H1 (cell line): ENCODE data around the gene APOO. TPM values are rescaled to one million over a fixed set of nuclear protein-coding genes. Genes with fewer than 3 reads are reported as not detected.

Experiments used
- CTCF ChIA-PET: fragments of 300-600 bp; sonication (Branson Sonifier 250); formaldehyde crosslinking; loops from one replicate; lab custom pipeline; 2021; ENCODE audit not compliant: partially characterized antibody; lab: Charles Lee
- POLR2A ChIA-PET: fragments of 300-600 bp; sonication (Branson Sonifier 250); formaldehyde crosslinking; loops from one replicate; lab custom pipeline; 2021; ENCODE audit warnings: inconsistent platforms; ENCODE audit not compliant: partially characterized antibody; lab: Charles Lee
- DNase-seq, 2 experiments: peaks; one replicate each; pipeline versions ENCODE4 v3.0.0 to v3.0.0-alpha.2; 2010 to 2022; ENCODE audit warnings: low spot score in 2 of 2, low read depth in 1 of 2, mixed read lengths in 1 of 2
- FAIRE-seq: peaks from 2 replicates; lab custom pipeline; 2011; peaks lifted over from hg19 to GRCh38; lab: Jason Lieb, UNC
- H2AFZ ChIP-seq: 2 replicates; pipeline ENCODE4 v1.8.1; 2012; ENCODE audit warnings: low read length, inconsistent platforms
- H2AK5ac ChIP-seq: 2 replicates; pipeline ENCODE4 v1.6.1; 2013; ENCODE audit warnings: low read depth, low read length
- H2BK120ac ChIP-seq: replicated peaks from 2 replicates; pipeline ENCODE3; 2013; ENCODE audit warnings: low read depth, low read length, inconsistent platforms
- H2BK12ac ChIP-seq: 2 replicates; pipeline ENCODE4 v1.6.1; 2013; ENCODE audit warnings: low read depth, low read length
- H2BK15ac ChIP-seq: 2 replicates; pipeline ENCODE4 v1.6.1; 2013; ENCODE audit warnings: low read length
- H2BK20ac ChIP-seq: 2 replicates; pipeline ENCODE4 v1.6.1; 2013; ENCODE audit warnings: low read length
- H2BK5ac ChIP-seq: 2 replicates; pipeline ENCODE4 v1.6.1; 2013; ENCODE audit warnings: low read depth, low read length
- H3K14ac ChIP-seq: 2 replicates; pipeline ENCODE4 v1.6.1; 2013; ENCODE audit warnings: inconsistent platforms; ENCODE audit not compliant: insufficient read length
- H3K18ac ChIP-seq: 2 replicates; pipeline ENCODE4 v1.6.1; 2013; ENCODE audit warnings: low read length; ENCODE audit errors: extremely low read depth
- H3K23ac ChIP-seq: 2 replicates; pipeline ENCODE4 v1.6.1; 2013; ENCODE audit warnings: inconsistent platforms; ENCODE audit not compliant: insufficient read length
- H3K23me2 ChIP-seq: 2 replicates; pipeline ENCODE4 v1.6.1; 2013; ENCODE audit warnings: low read depth, low read length
- H3K27ac ChIP-seq: 2 replicates; pipeline ENCODE4 v1.6.1; 2011; ENCODE audit warnings: low read depth, low read length, inconsistent platforms
- H3K27me3 ChIP-seq, 4 experiments: replicated peaks in 1 of 4; 1 replicate in 1 of 4; 2 replicates in 3 of 4; pipeline versions ENCODE4 v1.6.1 to v1.8.1; 2011 to 2013; ENCODE audit warnings: low read length in 3 of 4, mild to moderate bottlenecking in 3 of 4, inconsistent platforms in 2 of 4, mixed read lengths in 2 of 4, moderate library complexity in 1 of 4; ENCODE audit not compliant: control insufficient read depth in 3 of 4, insufficient read depth in 3 of 4; ENCODE audit errors: extremely low read depth in 1 of 4
- H3K36me3 ChIP-seq, 4 experiments: 2 replicates each; pipeline versions ENCODE4 v1.6.1 to v1.8.1; 2011 to 2013; ENCODE audit warnings: mild to moderate bottlenecking in 4 of 4, low read length in 3 of 4, moderate library complexity in 2 of 4, control low read depth in 1 of 4, inconsistent platforms in 1 of 4; ENCODE audit not compliant: insufficient read depth in 4 of 4, control insufficient read depth in 2 of 4
- H3K4ac ChIP-seq: replicated peaks from 2 replicates; pipeline ENCODE3; 2013; ENCODE audit warnings: low read length, low read depth, mixed read lengths, inconsistent platforms; ENCODE audit not compliant: insufficient read length
- H3K4me1 ChIP-seq, 4 experiments: replicated peaks in 1 of 4; 1 replicate in 1 of 4; 2 replicates in 3 of 4; pipeline versions ENCODE4 v1.6.1 to v1.8.1; 2011 to 2013; ENCODE audit warnings: low read length in 3 of 4, inconsistent platforms in 2 of 4, mixed read lengths in 1 of 4; ENCODE audit not compliant: insufficient read depth in 4 of 4, control insufficient read depth in 3 of 4
- H3K4me2 ChIP-seq, 2 experiments: 2 replicates each; pipeline versions ENCODE4 v1.6.1 to v1.8.1; 2011 to 2013; ENCODE audit warnings: low read depth in 2 of 2, low read length in 2 of 2, control low read depth in 1 of 2, inconsistent platforms in 1 of 2, mild to moderate bottlenecking in 1 of 2; ENCODE audit not compliant: insufficient read depth in 1 of 2
- H3K4me3 ChIP-seq, 4 experiments: fragments of 200-600, 300-600 bp in 1 of 4; sonication (generic), shearing (Covaris generic), sonication (Bioruptor Twin) in 1 of 4; 2 replicates each; pipeline versions ENCODE4 v1.5.1 to v1.8.1; 2011 to 2016; ENCODE audit warnings: low read length in 4 of 4, low read depth in 3 of 4, control low read depth in 2 of 4, inconsistent platforms in 2 of 4, mild to moderate bottlenecking in 2 of 4, mixed read lengths in 1 of 4, moderate library complexity in 1 of 4; ENCODE audit not compliant: insufficient read depth in 2 of 4; ENCODE audit errors: extremely low read depth in 1 of 4
- H3K56ac ChIP-seq: replicated peaks from 2 replicates; pipeline ENCODE3; 2013; ENCODE audit warnings: low read depth, mild to moderate bottlenecking, mixed read lengths, low read length, inconsistent platforms; ENCODE audit not compliant: insufficient read length
- H3K79me1 ChIP-seq: 2 replicates; pipeline ENCODE4 v1.6.1; 2013; ENCODE audit warnings: low read depth, low read length, control low read depth
- H3K79me2 ChIP-seq, 2 experiments: 2 replicates each; pipeline versions ENCODE4 v1.6.1 to v1.8.1; 2012 to 2013; ENCODE audit warnings: low read length in 2 of 2, mild to moderate bottlenecking in 2 of 2, inconsistent platforms in 1 of 2; ENCODE audit not compliant: insufficient read depth in 2 of 2, control insufficient read depth in 1 of 2
- H3K9ac ChIP-seq, 4 experiments: replicated peaks in 1 of 4; 1 replicate in 1 of 4; 2 replicates in 3 of 4; pipeline versions ENCODE4 v1.6.1 to v1.8.1; 2011 to 2013; ENCODE audit warnings: low read depth in 3 of 4, low read length in 3 of 4, control low read depth in 2 of 4, mild to moderate bottlenecking in 2 of 4, moderate library complexity in 2 of 4, inconsistent platforms in 1 of 4; ENCODE audit errors: extremely low read depth in 1 of 4
- H3K9me3 ChIP-seq, 2 experiments: 2 replicates each; pipeline versions ENCODE4 v1.6.1 to v1.8.1; 2012 to 2013; ENCODE audit warnings: mild to moderate bottlenecking in 2 of 2, moderate library complexity in 2 of 2, control low read depth in 1 of 2, inconsistent platforms in 1 of 2, low read depth in 1 of 2, low read length in 1 of 2, mixed read lengths in 1 of 2; ENCODE audit not compliant: insufficient read depth in 2 of 2
- H4K20me1 ChIP-seq, 2 experiments: replicated peaks in 1 of 2; 2 replicates each; pipeline versions ENCODE3 to v1.8.1; 2011 to 2013; ENCODE audit warnings: inconsistent platforms in 2 of 2, low read length in 2 of 2, mild to moderate bottlenecking in 1 of 2; ENCODE audit not compliant: insufficient read depth in 2 of 2, control insufficient read depth in 1 of 2
- H4K5ac ChIP-seq: 2 replicates; pipeline ENCODE4 v1.6.1; 2013; ENCODE audit warnings: low read length, low read depth, mixed read lengths, inconsistent platforms; ENCODE audit not compliant: insufficient read length
- H4K8ac ChIP-seq: 2 replicates; pipeline ENCODE4 v1.8.0; 2013; ENCODE audit warnings: mild to moderate bottlenecking, moderate library complexity, low read length, inconsistent platforms; ENCODE audit not compliant: insufficient read depth; ENCODE audit errors: extremely low read depth
- H4K91ac ChIP-seq: replicated peaks from 2 replicates; pipeline ENCODE3; 2013; ENCODE audit warnings: low read length, mixed read lengths, inconsistent platforms; ENCODE audit not compliant: insufficient read length
- ASH2L ChIP-seq: fragments of 200-600, 300-600 bp; sonication (generic); IDR thresholded peaks from one replicate; pipeline ENCODE4 v1.7.1; 2017; ENCODE audit warnings: low read length
- KDM1A ChIP-seq: fragments of 200-600, 300-600 bp; sonication (generic); IDR thresholded peaks from 2 replicates; pipeline ENCODE4 v1.7.1; 2016; ENCODE audit warnings: mild to moderate bottlenecking, low read length, borderline replicate concordance
- RAD21 ChIP-seq, 2 experiments: IDR thresholded peaks in 1 of 2; conservative IDR thresholded peaks in 1 of 2; 2 replicates each; pipeline ENCODE4 v1.6.1; 2011; ENCODE audit warnings: low read depth in 2 of 2, low read length in 2 of 2, improper control_type of control experiment in 1 of 2, inconsistent platforms in 1 of 2, mild to moderate bottlenecking in 1 of 2, moderate library complexity in 1 of 2
- SAP30 ChIP-seq: fragments of 300-600 bp; sonication (generic); IDR thresholded peaks from 2 replicates; pipeline ENCODE4 v1.7.1; 2012; ENCODE audit warnings: low read length, moderate library complexity, mild to moderate bottlenecking, inconsistent platforms; ENCODE audit not compliant: insufficient read depth, insufficient replicate concordance
- WGBS, 2 experiments: shearing (Covaris generic) in 1 of 2; methylation state at CpG; one replicate each; pipeline versions ENCODE4 v1.1.6 to v1.1.7; 2013 to 2015; ENCODE audit warnings: low lambda C conversion rate in 2 of 2, mixed read lengths in 2 of 2, inconsistent platforms in 1 of 2, low coverage in 1 of 2, missing lambda C conversion rate in 1 of 2; ENCODE audit not compliant: insufficient replicate concordance in 2 of 2, insufficient coverage in 1 of 2, insufficient read length in 1 of 2; ENCODE audit errors: extremely low coverage in 1 of 2, missing lambda C conversion rate in 1 of 2; 5-methylcytosine and 5-hydroxymethylcytosine counted together
- polyA plus RNA-seq, 7 experiments: library from polyadenylated mRNA; depleted of rRNA in 3 of 7; stranded (reverse) in 5 of 7; unstranded in 2 of 7; fragments of >200 nt in 5 of 7; fragments of 200-250 nt in 2 of 7; gene quantifications; 1 replicate in 5 of 7; 2 replicates in 1 of 7; 4 replicates in 1 of 7; pipeline versions ENCODE4 v1.2.1 to v1.2.3, GENCODE V29; 2011 to 2013; ENCODE audit warnings: missing spikeins in 2 of 7, mixed read lengths in 2 of 7
- total RNA-seq: library from RNA; stranded (reverse); fragmentation: NEBNext Ultra II Directional; extraction: Animal tissue kit (Norgen Biotek cat#: 25700); gene quantifications from 2 replicates; pipeline ENCODE4 v1.2.1, GENCODE V29; 2021
- TF ChIP-seq, protein P1 (sequence below), 3 experiments: IDR thresholded peaks; 1 replicate in 2 of 3; 2 replicates in 1 of 3; pipeline versions ENCODE4 v1.5.1 to v1.6.1; 2011; ENCODE audit warnings: low read length in 3 of 3, mild to moderate bottlenecking in 3 of 3, inconsistent platforms in 2 of 3, low read depth in 1 of 3, moderate library complexity in 1 of 3; ENCODE audit not compliant: insufficient read depth in 1 of 3; ENCODE audit errors: control extremely low read depth in 1 of 3

Gene APOO
- total and polyA plus RNA-seq, 2 of the 8 experiments (the other 6 are each of a cell fraction or from before 2014, with no cell fraction given): 25.7 to 45.0 TPM

DNA sequence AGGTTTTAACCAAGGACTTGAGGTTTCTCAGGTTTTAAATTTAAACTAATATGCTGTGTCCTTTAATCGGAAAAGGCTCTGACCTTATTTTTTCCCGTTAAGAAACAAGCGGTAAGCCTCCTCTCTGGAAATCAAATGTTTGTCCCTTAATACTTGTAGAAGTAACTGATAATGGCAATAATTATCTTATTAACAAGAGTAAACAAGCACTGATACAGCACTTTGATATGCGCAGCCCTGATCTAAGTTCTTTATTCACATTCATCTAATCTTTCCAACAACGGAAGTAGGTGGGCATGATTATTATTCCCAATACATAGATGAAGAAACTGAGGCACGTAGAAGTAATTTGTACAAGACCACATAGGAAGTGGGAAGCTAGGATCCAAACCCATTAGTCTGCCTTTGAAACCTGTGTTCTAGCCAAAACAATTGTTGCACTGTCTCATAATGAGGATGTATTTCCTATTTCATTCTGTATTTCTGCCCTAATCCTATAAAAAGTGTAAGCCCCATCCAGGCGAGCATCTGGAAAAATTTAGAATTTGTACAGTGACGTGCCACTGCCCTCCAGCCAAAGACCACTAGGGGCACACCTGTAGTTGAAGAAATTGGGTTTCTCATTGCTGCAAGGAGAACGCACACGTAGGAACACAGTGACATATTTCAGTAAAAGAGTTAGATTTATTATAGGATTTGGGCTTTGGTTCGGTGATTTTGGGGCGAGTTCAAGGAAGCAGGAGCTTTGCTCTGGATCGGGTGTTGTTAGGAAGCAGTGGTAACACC is 674 bp upstream of the APOO start:
- Histone ChIP-seq H2BK12ac (no peak overlapping the region), H2BK20ac (no peak overlapping the region), H4K91ac (no peak overlapping the region), H4K20me1 (no peaks in the 10 kb centered on the region), H3K27ac (no peak overlapping the region), H3K79me2 (peaks cover 0 to 14% of the 10 kb centered on the region in 2 experiments; a peak in 2 of 4 replicates), H3K27me3 (no peaks in the 10 kb centered on the region), H2BK5ac (no peak overlapping the region), H2BK120ac (no peak overlapping the region), H2AFZ (peak overlapping the region; percentile 89; the same call in 1 of the 2 replicates), H3K23me2 (no peaks in the 10 kb centered on the region), H3K4me2 (peak overlapping the region in 1 of 2 experiments; percentile 53; a peak in 2 of 4 replicates), H3K36me3 (no peaks in the 10 kb centered on the region), H2AK5ac (no peak overlapping the region), H3K23ac (no peak overlapping the region), H3K79me1 (no peaks in the 10 kb centered on the region), H3K14ac (no peak overlapping the region), H2BK15ac (no peak overlapping the region), H3K4me3 (peak overlapping the region in 2 of 4 experiments; percentile 14 to 90; a peak in 3 of 8 replicates), H4K5ac (peak overlapping the region; percentile 22), H3K9ac (no peak overlapping the region), H3K4ac (no peak overlapping the region), H3K18ac (no peak overlapping the region), H4K8ac (no peak overlapping the region), H3K9me3 (no peaks in the 10 kb centered on the region), H3K4me1 (peaks cover 0 to 4% (median 0%) of the 10 kb centered on the region in 4 experiments; a peak in 1 of 7 replicates), H3K56ac (no peak overlapping the region)
- ChIA-PET POLR2A (interaction anchor here (1.7 to 3.3 kb wide), 3 partner anchors 126 to 165 kb away, joined by 11 to 16 read pairs (median 13); partner anchors contain the start of genes ACOT9, EIF2S3 and SAT1), CTCF (interaction anchor here (1.0 to 2.5 kb wide), 7 partner anchors 13 to 164 kb away, joined by 3 to 19 read pairs (median 4); partner anchors contain the start of gene EIF2S3)
- TF ChIP-seq, protein P1, sequence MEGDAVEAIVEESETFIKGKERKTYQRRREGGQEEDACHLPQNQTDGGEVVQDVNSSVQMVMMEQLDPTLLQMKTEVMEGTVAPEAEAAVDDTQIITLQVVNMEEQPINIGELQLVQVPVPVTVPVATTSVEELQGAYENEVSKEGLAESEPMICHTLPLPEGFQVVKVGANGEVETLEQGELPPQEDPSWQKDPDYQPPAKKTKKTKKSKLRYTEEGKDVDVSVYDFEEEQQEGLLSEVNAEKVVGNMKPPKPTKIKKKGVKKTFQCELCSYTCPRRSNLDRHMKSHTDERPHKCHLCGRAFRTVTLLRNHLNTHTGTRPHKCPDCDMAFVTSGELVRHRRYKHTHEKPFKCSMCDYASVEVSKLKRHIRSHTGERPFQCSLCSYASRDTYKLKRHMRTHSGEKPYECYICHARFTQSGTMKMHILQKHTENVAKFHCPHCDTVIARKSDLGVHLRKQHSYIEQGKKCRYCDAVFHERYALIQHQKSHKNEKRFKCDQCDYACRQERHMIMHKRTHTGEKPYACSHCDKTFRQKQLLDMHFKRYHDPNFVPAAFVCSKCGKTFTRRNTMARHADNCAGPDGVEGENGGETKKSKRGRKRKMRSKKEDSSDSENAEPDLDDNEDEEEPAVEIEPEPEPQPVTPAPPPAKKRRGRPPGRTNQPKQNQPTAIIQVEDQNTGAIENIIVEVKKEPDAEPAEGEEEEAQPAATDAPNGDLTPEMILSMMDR (IDR thresholded peaks at IDR 0.05; ENCODE audit: control extremely low read depth in 1 of 3, insufficient read depth in 1 of 3, low read depth in 1 of 3, low read length in 3 of 3): peak; percentile 23 to 63 (median 41)
- TF ChIP-seq KDM1A (peak; percentile 66; the same call in 1 of the 2 replicates), SAP30 (no peak), RAD21 (IDR thresholded peaks at IDR 0.05 in 1 of 2, conservative IDR thresholded peaks at IDR 0.05 in 1 of 2; ENCODE audit: low read depth in 2 of 2, low read length in 2 of 2) (peak; percentile 25 to 39; a peak in 2 of 4 replicates), ASH2L (peak; percentile 2)
- 51% methylated on average over 13 of the region's 13 CpGs; no CpG with 5 or more reads in 1 of the 2 experiments for WGBS, 2 experiments
- FAIRE-seq (no peak), DNase-seq (no peak)
